GM21367 (cell line): ENCODE results near the gene IFIT1.
"Not testable (repeated sequence)": the region's sequence is repeated elsewhere in the genome, so short reads cannot be mapped to it uniquely, and the experiment has no call there.

Experiments
- ATAC-seq: cut with Tn5 transposase; IDR thresholded peaks from one replicate; pipeline ENCODE4 v1.9.1; 2021; ENCODE audit not compliant: unreplicated experiment

The IFIT1 gene

GRCh38 chr10:89427629-89428028 is 35.2 kb downstream of the IFIT1 start:
- no peak for ATAC-seq

DNA sequence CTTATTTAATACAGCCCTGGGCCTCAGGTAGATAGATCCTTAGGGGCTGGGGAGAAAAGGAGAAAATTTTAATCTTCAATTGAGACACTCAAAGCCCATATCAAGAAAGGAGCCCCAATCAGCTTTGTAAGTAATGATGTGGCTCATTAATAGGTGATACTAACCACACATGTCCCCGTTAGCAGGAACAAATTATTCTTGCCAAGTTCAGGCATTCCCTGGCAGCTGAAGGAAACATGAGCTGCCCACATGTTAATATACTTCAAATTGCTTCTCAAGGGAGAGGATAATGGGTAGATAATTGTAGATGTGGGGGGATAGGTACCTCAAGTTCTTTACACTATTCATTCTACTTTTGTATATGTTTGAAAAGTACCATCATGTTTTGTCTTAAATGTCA is 36.5 kb downstream of the IFIT1 start:
- no peak for ATAC-seq

GRCh38 chr10:89431977-89432376 is 39.6 kb downstream of the IFIT1 start:
- ATAC-seq = no peak

DNA sequence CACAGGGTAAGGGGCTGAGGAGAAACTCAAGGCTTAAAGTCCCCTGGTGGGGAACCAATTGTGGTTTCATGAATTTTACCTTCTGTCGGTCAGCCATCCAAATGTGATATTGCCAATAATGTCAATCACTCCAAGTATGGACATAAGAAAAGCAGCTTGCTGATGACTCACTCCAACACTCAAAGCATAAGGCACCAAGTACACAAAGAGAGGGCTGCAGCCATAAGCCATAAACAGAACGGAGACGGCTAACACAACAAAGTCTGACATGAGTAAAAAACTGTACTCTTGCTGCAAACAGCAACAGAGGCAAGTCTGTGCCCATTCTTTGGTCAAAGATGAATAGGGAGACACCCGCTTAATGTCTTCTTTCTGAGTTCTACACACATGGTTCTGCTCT is 46.1 kb downstream of the IFIT1 start:
- no peak for ATAC-seq

- no peak for ATAC-seq
Observed at GRCh38 chr10:89440226-89441009, 48.0 kb downstream of the IFIT1 start.

DNA sequence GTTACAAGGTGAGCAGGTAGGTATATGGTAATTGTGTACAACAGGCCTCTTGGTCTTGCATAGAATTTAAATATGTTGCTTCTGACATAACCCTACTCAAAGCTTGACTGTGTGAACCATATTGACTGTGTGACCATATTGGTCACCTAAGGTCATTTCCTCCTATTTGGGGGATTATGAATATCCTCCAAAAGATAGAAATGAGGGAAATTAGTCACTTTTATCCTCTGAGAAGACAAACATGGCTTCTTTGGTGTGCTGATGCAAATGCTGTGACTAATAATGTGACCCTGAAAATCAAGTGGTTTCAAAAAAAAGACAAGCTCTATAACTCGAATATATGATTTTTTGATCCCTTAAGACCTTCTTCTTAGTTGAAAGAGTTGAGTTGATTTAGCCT is 49.9 kb downstream of the IFIT1 start:
- ATAC-seq = no peak

- not testable (repeated sequence) for ATAC-seq
Observed at GRCh38 chr10:89444819-89445218, 52.4 kb downstream of the IFIT1 start.

GRCh38 chr10:89450901-89451300 is 58.5 kb downstream of the IFIT1 start:
- ATAC-seq = no peak

- ATAC-seq = no peak
Observed at GRCh38 chr10:89452193-89452592, 59.8 kb downstream of the IFIT1 start.

DNA sequence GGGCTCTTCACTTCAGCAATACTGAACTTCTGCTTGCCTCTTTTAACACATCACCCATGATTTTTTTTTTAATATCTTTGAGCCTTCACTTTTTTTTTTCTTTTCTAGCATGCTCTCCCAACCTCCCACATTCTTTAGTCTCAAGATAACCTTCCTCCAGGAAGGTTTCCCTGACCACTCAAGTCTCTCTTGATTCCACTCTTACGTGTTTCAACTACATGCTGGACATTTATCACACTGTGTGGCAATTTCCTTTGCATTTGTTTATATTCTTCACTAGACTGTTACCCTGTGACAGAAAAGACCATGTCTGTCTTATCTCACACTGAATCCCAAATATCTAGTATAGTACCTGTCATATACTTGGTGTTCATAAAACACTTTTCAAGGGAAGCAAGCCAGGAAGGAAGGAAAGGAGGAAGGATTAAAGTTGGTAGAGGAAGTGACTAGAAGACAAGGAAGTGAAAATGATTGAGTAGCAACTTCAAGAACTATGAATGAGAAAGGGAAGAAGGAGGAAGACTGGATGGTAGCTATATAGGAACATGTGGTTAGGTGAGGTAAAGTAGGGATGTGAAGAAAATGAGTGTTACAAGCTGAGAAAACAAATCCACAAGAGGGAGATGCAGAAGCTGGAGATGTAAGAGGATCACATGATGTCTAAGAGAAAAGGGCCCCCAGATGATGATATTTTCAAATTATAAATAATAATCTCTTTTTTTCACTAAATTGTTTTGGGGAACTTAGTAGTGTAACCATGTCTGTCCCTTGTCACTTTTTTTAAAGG is 62.3 kb downstream of the IFIT1 start:
- ATAC-seq = no peak
